GM18873 (cell line): Measurements from ENCODE around the gene GPR141.
A peak's percentile ranks its signal among the peaks of the same experiment; 100 is the strongest.

Source experiments
- ATAC-seq: cut with Tn5 transposase; IDR thresholded peaks from one replicate; pipeline ENCODE4 v1.9.1; 2021; ENCODE audit warnings: mild to moderate bottlenecking, moderate library complexity, moderate number of reproducible peaks; ENCODE audit not compliant: unreplicated experiment, low FRiP score

The GPR141 gene

DNA sequence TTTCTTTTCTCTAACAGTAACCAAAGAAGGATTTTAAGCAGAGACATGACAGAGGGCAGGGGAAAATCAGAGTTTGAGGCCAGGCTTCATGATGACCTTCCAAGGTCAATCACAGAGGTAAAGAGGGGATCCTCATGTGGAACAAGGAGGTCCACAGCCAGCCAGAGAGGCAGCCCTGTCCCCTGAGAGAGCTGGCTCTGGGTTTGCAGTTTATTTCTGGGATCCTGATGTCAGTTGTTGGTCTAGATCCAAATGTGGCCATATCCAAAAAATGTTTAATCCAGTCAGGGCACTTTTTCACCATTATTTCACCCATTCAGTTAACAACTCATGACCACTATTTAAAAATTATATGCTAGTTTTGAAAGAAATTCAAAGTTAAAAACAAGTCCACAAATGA lies 45.6 kb downstream of the GPR141 start:
- no peak for ATAC-seq

DNA sequence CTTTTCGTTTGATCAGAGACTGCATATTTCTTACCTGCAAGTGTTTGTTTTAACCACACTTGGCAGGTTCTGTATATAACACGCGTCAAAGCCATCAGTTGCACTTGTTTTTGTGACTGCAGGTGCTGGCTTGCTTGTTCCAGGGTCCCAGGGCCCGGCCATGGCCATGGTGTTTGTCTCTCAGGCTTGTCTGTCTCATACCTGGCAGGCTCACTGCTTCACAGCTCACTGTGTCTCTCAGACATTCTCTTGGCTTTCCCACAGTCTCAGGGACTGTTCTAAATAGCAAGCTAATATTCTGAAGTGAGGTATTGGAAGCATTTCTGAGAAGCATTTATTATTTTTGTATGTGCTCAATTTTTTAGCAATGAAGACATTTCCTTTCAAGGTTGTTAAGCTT lies 46.9 kb downstream of the GPR141 start:
- no peak for ATAC-seq

DNA sequence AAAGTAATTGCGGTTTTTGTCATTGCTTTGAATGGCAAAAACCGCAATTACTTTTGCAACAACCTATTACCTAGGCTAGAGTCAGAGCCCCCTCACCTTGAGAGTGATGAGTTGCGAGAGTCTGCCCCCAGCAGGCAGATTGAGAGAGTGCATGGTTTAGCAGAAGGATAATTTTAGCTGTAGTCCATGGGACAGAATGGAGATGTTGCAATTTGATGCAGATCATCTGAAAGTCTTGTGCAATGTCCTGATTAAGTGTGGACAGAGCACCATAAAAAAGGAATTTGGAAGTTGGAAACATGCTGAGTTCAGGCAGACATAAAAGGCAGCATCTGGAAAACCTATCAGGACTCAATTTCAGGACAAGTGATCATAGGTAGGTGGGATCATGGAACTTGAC lies 48.7 kb downstream of the GPR141 start:
- peak; percentile 73 for ATAC-seq

DNA sequence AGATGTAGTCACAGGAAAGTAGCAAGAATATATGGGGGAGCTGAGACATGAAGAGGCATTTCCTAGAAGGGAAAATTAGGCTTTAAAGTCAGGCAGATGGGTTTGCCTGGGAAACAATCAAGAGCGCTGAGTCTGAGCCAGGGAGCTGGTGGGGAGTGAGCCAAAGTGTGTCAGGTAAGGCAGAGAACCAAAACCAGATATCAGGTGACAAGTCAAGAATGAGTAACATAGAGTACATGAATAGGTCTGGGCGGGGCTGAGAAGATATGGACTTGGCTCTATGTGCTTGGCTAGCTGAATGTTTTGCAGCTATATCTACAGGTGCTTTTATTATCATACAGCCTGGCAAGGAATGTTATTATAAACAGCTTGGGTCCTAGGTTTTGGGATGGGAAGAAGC lies 49.3 kb downstream of the GPR141 start:
- no peak for ATAC-seq

DNA sequence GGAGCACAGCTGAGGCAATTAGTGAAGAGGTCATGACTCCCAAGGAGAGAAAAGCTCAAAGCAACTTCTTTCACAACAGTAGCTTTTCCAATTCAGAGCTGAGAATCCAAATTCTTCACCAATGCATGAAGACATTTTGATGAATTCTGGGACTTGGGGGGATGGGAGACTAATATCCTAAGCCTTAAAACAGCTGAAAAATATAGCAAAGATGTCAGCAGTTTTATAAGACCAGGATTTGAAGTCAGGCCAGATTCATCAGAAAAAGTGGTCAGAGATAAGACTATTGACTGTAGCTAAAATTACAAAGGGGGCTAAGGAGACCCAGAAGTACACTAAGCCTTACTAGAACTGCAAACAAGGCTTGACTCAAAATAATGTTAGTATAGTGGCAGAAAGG lies 51.6 kb downstream of the GPR141 start:
- no peak for ATAC-seq

DNA sequence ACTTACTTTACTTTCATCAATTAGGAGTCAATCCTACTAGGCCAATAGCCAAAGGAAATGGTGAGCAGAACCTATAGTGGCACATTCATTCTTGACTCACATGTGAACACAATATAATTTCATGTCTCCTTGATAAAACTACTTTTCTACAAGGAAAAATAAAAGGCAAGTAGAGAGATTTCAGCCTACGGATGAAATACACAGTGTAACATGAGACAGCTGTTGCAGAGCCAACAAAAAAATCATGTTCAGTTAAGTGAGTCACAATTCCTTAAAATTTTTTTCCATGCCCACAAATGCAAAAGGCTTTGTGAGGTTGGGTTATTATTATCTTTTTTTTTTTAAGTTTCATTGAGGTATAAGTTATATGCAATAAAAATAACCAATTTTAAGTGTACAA lies 54.8 kb downstream of the GPR141 start:
- ATAC-seq = no peak

DNA sequence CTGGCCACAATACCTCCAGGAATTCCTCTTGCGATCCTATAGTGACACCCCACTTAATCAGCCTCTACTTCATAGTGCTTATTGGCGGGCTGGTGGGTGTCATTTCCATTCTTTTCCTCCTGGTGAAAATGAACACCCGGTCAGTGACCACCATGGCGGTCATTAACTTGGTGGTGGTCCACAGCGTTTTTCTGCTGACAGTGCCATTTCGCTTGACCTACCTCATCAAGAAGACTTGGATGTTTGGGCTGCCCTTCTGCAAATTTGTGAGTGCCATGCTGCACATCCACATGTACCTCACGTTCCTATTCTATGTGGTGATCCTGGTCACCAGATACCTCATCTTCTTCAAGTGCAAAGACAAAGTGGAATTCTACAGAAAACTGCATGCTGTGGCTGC lies 56.8 kb downstream of the GPR141 start:
- ATAC-seq = no peak

DNA sequence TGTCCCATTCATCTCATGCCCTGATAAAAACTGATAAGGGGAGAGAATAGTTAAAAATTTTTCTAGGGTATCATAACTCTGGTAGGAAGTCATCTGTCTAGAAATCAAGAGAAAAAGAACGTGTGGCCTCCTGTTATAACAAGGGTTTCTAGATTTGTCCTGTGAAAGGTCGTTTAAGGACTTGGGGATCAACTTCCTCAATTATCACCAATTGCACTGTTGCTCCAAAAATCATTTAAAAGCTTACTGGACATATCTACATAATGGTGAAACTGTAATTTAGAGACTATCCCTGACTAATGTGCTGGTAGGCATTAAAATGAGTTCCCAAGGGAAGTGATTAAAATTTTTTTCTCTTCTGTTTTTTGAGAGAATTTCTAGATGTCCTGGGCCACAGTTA lies 58.2 kb downstream of the GPR141 start:
- ATAC-seq = no peak

DNA sequence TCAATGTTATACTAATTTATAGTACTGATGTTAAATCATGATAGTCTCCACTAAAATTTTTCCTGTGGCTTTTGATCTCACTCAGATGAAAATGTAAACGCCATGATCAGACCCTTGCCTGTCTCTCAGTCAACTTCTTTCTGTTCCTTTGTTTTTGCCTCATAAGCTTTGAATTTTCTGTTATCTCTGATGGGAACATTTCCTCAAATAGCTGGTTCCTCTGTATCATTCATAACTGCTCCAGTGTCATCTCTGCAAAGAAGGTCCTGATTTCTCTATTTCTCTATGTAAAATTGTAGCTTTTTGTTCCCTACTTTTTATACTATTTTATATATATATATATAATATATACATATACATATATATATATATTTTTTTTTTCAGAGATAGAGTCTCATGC lies 67.5 kb downstream of the GPR141 start:
- ATAC-seq = no peak

DNA sequence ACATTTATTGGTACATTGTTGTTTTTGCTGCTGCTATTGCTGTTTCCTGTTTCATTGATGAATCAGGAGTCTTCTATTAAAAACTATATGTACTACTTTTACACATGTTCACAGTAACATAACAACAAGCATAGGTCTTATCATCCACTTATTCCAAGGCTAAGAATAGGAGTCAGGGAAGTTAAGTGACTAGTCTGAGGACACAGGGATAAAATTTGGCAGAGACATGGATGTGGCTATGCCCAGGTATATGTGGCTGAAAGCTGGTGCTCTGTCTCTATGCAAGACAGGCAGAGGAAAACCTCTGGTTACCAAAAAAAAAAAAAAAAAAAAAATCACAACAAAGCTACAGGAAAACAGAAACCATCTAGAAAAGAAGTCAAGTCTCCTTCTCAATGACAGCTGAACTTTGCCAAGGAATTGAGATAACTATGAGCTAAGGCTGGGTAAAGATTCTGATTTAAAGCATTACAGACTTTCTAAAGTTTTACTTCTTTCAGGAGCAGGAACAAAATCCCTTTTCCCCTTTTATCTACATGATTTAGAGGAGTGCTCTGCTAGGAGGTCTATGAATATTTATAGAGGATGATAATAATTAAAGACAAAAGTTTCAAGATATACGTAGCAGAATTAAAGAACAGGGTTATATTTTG lies 70.0 kb downstream of the GPR141 start:
- no peak for ATAC-seq

DNA sequence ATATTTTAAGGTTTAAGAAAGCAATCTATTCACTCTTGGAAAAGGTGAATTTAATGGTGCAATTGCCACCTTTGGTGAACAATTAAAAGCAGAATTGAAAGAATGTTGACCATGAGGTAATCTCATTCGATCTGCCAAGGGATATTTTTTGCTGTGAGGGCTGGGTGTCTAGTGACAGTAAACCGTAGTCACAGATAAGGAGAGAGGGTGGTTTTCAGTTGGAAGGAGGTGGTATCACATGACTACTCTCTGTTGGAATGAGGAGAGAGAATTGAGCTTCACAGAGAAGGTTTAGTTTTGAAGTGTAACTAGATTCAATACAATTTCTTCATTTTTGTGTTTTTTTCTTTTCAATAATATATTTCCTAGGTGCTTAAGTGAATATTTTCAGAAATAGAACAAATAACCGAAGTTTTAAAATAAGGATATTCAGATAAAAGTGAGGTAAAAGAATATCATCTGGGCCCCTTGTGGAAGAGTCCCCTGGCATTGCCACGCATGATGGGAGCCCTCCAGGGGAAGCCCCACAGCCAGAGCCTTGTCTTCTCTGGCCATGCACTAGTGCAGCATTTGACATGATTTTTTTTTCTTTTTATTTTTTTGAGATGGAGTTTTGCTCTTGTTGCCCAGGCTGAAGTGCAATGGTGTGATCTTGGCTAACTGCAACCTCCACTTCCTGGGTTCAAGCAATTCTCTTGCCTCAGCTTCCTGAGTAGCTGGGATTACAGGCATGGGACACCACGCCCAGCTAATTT lies 73.4 kb downstream of the GPR141 start:
- ATAC-seq = no peak

DNA sequence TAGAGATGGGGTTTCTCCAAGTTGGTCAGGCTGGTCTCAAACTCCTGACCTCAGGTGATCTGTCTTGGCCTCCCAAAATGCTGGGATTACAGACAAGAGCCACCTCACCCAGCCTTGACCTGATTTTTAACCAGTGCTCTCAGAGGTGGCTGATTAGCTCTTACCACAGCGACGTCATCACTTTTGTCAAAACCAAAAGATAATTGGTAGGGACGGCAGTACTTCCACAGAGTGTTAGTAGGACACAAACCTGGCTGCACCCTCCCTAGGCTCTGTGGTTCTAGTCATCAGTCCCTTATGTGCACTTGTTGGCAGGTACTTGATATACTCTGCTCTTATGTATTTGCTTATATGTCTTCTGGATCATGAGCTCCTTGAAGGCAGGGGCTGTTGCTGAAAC lies 74.0 kb downstream of the GPR141 start:
- ATAC-seq = no peak

DNA sequence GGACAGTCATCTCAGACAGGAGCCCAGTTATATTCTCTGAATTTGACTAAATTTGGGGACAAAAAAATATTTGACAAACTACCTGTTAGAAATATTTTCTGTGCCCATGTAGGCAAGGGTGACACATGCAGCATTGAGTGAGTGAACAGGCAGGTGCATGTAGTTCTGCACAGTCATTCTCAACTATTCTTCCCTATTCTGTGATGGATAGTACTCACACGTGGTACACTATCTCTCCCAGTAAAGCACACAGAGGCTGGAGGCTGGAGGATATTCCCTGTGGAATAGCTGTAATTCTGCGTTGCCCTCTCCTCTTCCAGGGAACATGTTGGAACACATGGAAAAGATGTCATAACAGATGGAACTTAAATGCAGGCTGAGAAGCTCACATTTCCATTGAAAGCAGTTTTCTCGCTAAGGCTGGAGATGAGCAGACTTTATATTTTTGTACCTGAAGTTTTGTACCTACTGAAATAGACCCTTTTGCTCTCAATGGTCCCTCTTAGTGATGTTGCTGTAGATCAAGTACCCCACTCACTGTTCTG lies 75.0 kb downstream of the GPR141 start:
- ATAC-seq = no peak

DNA sequence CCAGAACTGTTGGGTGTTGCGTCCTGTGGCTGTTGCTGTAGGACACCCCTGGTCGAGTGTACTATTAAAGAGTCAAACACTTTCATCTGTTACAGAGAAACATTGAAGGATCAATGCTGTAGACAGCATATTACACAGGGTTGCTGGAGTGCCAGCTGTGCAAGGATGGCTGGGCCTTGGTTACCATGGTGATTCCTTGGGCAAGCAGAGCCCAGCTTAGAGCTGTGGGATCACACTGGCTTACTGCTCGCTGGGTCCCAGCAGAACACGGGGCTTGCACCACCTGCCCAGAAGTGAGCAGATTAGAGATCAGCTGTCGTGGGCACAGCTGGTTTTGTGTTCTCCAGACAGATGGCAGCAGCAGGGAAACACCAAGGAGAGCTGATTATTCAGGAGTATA lies 76.0 kb downstream of the GPR141 start:
- no peak for ATAC-seq

DNA sequence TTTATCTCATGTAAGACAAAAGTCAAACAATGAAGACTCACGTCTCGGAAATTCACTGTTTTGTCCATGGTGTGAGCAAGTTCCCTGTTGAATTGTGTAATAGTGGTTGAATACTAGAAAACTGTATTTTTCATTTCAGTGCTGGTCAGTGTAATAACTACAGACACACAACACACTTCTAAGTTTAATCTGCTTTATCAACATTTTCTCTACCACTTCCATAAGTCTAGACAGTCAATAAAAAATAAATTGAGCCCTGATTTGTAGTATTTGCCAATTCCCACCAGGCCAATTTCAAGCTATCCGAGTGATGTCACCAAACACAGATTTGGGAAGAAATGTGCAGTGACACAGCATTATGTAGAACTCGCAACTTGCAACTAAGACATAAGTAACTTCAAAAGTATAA lies 81.9 kb downstream of the GPR141 start:
- no peak for ATAC-seq

DNA sequence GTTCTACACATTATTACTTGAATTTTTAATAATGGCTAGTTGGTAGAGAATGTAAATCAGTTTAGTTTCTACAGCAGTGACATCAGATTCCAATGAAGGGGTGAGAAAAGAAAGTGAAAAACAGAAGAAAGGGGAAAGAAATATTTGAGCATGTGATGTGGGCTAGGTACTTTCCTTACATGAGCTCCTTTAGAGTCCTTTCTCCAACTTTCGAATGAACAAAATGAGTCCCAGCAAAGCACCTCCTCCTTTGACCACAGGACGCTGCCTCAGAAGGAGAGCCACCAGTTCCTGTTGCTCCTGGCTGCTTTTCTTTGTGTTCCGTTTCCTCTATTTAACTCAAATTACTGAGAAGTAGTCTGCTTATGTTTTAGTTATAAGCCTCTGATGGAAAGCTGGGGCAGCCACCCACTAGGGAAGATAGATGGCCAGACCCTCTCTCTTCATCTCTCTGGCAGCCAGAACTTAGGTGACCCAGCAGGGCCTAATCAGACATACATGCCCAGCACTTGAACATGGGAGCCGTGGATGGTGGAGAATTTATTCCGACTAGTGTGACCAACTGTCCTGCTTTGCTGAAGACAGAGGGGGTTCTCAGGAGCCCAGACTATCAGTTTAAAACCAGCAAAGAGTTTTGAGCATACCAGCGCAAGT lies 82.4 kb downstream of the GPR141 start:
- ATAC-seq = peak; percentile 85

DNA sequence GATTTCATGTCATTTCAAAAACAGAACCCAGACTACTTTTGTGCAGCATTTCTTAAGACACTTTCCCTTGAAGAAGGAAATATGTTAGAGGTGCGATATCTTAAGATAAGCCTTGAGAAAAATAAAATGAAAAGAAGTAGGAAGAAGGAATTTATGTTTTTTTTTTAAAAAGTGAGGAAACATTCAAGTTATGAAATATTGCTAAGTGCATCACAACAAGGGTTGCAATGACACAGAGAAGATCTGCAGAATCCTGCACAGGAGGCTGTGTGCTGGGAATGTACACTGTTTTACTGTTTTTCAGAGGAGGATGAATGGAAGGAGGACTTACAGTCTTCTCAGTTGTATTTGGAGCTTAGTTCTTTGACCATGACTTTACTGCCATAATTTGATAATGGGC lies 85.0 kb downstream of the GPR141 start:
- ATAC-seq = no peak

DNA sequence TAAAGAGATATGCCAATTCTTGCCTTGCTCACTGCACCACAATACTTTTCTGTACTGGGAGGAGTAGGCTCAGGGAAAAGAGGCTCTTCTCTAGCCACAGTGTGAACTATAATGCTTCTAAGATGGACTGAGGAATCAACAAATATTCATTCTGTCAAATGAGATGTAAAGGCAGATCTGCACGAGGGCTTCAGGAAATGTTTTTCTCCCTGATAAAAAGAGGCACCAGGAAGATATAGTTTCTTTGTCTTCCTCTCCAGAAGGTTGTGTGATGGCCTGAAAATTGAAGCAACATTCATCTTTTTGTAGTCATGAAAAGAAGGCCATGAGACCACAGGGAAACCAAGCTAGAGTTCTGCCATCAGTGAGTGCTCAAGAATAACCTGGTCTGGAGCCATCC lies 85.7 kb downstream of the GPR141 start:
- ATAC-seq = no peak

DNA sequence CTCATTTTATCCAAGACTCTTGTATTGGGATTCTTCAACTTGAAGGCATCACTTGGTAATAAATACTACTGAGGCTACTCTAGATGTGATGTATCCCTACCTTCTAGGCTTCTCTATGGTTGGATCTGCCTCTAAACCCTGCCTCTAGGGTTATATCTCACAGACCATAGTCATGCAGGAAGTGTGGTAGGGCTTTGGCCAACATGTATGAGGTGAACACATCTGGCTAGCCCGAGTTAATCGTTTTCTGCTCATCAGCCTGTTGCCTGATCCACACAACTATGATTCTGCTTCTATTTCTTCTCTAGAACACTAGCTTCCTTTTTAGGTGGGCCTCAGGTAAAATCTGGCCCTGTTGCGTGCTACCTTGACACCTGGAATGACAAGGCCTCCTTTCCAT lies 86.2 kb downstream of the GPR141 start:
- ATAC-seq = no peak

DNA sequence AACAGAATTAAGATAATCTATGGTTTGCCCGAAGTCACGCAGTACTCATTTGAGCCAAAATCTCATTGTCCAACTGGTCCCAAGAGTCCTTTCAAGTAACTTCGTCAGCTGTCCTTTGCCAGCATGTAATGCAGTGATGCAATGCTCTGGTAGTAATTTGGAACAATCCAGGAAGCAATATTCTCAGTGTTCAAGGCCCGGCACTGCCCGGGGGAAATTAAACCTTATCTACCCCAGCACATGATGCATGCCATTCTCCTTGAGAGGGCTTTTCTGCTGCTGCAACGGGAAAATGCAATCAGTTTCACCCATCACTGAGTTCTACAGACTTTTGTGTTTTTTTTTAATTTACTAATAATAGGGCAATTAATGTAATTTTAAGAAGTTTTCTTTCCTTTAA lies 87.3 kb downstream of the GPR141 start:
- ATAC-seq = no peak

DNA sequence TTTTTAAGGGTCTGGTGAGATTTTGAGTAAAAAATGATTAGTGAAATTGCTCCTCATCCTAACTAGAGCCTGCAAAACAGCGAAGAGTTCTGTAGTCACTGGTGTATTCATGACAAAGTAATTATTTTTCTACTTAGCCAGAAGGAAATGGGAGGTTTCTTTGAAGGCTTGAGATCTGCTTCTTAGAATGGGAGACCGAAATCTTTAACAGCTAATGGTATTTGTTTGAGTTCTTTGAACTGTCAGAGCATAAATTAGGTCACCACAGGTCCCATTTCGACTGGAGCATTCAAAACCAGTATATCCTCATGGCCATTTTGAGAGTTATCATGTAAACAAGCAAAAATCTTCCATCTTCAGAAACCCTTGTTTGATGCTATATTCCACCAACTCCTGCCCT lies 87.8 kb downstream of the GPR141 start:
- ATAC-seq = no peak

DNA sequence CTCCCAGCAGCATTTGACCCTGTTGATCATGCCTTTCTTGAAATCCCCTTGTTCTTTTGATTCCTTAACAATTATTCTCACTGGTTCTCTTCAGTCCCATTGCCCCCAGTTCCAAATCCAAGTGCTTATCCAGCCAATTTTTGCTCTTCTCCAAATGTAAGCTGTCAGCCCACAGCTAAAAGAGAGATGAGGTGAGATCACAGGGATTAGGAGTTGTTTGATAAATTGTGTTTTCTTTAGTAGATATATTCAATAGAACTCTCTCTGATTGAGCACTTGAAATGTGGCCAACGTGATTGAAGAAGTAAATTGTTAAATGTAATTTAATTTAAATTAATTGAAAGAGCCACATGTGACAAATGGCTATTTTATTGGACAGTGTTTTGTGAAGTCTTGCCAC lies 88.2 kb downstream of the GPR141 start:
- ATAC-seq = no peak
